Neutrophil (primary cell): ENCODE results near the gene CDC20.

Experiments used
- H3K27ac ChIP-seq: fragments of 200-600 bp; sonication (generic); 2 replicates; pipeline ENCODE4 v1.5.1; 2016; ENCODE audit warnings: mild to moderate bottlenecking, moderate library complexity
- H3K27me3 ChIP-seq: fragments of 200-600 bp; sonication (generic); 2 replicates; pipeline ENCODE4 v1.6.0; 2016; ENCODE audit warnings: mild to moderate bottlenecking
- H3K36me3 ChIP-seq: fragments of 200-600 bp; sonication (generic); 2 replicates; pipeline ENCODE4 v1.5.1; 2017
- H3K4me1 ChIP-seq, 2 experiments: fragments of 200-600 bp in 1 of 2; sonication (generic) in 1 of 2; 1 replicate in 1 of 2; 2 replicates in 1 of 2; pipeline versions ENCODE4 v1.5.1 to v1.6.1; 2013 to 2016; ENCODE audit warnings: low read depth in 1 of 2, low read length in 1 of 2, mild to moderate bottlenecking in 1 of 2, moderate library complexity in 1 of 2; ENCODE audit not compliant: control insufficient read depth in 1 of 2, insufficient read depth in 1 of 2
- H3K4me3 ChIP-seq, 2 experiments: fragments of 200-600 bp in 1 of 2; sonication (generic) in 1 of 2; 1 replicate in 1 of 2; 2 replicates in 1 of 2; pipeline ENCODE4 v1.5.1; 2013 to 2016; ENCODE audit warnings: low read depth in 1 of 2, low read length in 1 of 2, mild to moderate bottlenecking in 1 of 2, moderate library complexity in 1 of 2
- H3K9me3 ChIP-seq: fragments of 200-600 bp; sonication (generic); 2 replicates; pipeline ENCODE4 v1.5.1; 2016
- TF ChIP-seq, protein P1 (sequence below): fragments of 200-600 bp; sonication (generic); IDR thresholded peaks from 2 replicates; pipeline ENCODE4 v1.5.1; 2016; ENCODE audit warnings: antibody characterized with exemption

Gene CDC20

GRCh38 chr1:43317817-43318471, 40.8 kb upstream of the CDC20 start:
- no peak overlapping the region for H3K27ac ChIP-seq
- H3K4me1 ChIP-seq = no peaks in the 10 kb centered on the region
- TF ChIP-seq, protein P1, sequence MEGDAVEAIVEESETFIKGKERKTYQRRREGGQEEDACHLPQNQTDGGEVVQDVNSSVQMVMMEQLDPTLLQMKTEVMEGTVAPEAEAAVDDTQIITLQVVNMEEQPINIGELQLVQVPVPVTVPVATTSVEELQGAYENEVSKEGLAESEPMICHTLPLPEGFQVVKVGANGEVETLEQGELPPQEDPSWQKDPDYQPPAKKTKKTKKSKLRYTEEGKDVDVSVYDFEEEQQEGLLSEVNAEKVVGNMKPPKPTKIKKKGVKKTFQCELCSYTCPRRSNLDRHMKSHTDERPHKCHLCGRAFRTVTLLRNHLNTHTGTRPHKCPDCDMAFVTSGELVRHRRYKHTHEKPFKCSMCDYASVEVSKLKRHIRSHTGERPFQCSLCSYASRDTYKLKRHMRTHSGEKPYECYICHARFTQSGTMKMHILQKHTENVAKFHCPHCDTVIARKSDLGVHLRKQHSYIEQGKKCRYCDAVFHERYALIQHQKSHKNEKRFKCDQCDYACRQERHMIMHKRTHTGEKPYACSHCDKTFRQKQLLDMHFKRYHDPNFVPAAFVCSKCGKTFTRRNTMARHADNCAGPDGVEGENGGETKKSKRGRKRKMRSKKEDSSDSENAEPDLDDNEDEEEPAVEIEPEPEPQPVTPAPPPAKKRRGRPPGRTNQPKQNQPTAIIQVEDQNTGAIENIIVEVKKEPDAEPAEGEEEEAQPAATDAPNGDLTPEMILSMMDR = no peak
- no peak overlapping the region for H3K4me3 ChIP-seq
- H3K36me3 ChIP-seq = no peaks in the 10 kb centered on the region
- H3K9me3 ChIP-seq = no peaks in the 10 kb centered on the region
- no peaks in the 10 kb centered on the region for H3K27me3 ChIP-seq

DNA sequence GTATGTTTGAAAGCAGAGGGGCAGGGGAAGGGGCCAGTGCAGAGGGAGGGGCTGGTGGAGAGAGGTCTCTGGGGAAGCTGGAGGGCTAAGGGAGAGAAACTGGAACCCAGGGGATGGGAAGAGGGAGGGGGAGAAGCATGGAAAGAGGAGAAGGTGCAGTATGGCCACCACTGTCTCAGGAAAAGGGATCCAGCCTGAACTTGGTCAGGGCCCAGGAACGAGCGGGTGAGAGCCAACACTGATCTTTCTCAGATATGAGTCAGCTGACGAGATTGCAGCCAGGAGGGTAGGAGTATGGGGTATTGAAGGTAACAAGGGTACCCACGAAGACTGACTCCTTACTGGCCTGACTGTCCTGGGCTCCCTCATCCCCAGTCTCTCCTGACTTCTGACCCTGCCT, 40.0 kb upstream of the CDC20 start:
- TF ChIP-seq, protein P1 = no peak
- no peaks in the 10 kb centered on the region for H3K36me3 ChIP-seq
- no peaks in the 10 kb centered on the region for H3K4me1 ChIP-seq
- no peak overlapping the region for H3K4me3 ChIP-seq
- no peak overlapping the region for H3K27ac ChIP-seq
- no peaks in the 10 kb centered on the region for H3K27me3 ChIP-seq
- H3K9me3 ChIP-seq = no peaks in the 10 kb centered on the region

GRCh38 chr1:43319288-43319687, 39.5 kb upstream of the CDC20 start:
- H3K27ac ChIP-seq = no peak overlapping the region
- TF ChIP-seq, protein P1 = no peak
- H3K4me1 ChIP-seq = no peaks in the 10 kb centered on the region
- no peaks in the 10 kb centered on the region for H3K27me3 ChIP-seq
- H3K9me3 ChIP-seq = no peaks in the 10 kb centered on the region
- H3K4me3 ChIP-seq = no peak overlapping the region
- H3K36me3 ChIP-seq = no peaks in the 10 kb centered on the region

DNA sequence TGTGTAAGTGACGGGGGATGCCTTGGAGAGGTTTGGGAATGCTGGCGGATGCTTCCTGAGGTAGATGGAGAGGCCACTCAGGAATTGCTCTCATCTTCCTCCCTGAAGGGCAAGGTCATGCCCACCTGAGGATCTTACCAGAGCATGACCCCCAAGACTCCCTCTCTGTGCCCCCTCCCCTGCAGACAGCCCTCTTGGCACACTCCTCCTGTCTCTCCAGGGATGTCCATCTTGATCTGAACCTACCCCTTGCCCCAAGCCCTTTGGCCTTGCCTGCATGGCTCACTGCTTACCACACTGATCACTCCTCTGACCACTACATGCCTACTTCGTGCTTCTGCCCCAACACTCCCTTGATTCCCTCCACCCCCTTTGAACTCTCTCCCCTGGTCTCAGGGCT, 39.0 kb upstream of the CDC20 start:
- TF ChIP-seq, protein P1 = no peak
- H3K9me3 ChIP-seq = no peaks in the 10 kb centered on the region
- H3K4me1 ChIP-seq = no peaks in the 10 kb centered on the region
- no peaks in the 10 kb centered on the region for H3K36me3 ChIP-seq
- H3K27me3 ChIP-seq = no peaks in the 10 kb centered on the region
- H3K4me3 ChIP-seq = no peak overlapping the region
- no peak overlapping the region for H3K27ac ChIP-seq

GRCh38 chr1:43321331-43321891, 37.4 kb upstream of the CDC20 start:
- Histone ChIP-seq H3K4me3 (no peak overlapping the region), H3K9me3 (no peaks in the 10 kb centered on the region), H3K4me1 (no peaks in the 10 kb centered on the region), H3K36me3 (no peaks in the 10 kb centered on the region), H3K27me3 (no peaks in the 10 kb centered on the region), H3K27ac (no peak overlapping the region)
- TF ChIP-seq, protein P1 = no peak
